Rectal smooth muscle tissue (tissue), 1 donor: ENCODE measurements around the gene TBX1.

Experiments used
- H3K27ac ChIP-seq: one replicate; pipeline ENCODE4 v1.7.0; 2013; ENCODE audit warnings: low read depth, low read length, inconsistent platforms
- H3K27me3 ChIP-seq: one replicate; pipeline ENCODE4 v1.7.0; 2013; ENCODE audit warnings: low read length; ENCODE audit not compliant: control insufficient read depth, insufficient read depth
- H3K36me3 ChIP-seq: one replicate; pipeline ENCODE4 v1.7.0; 2013; ENCODE audit warnings: low read length; ENCODE audit not compliant: control insufficient read depth, insufficient read depth
- H3K4me1 ChIP-seq: one replicate; pipeline ENCODE4 v1.7.0; 2013; ENCODE audit warnings: low read length; ENCODE audit not compliant: control insufficient read depth, insufficient read depth
- H3K4me3 ChIP-seq: one replicate; pipeline ENCODE4 v1.7.0; 2013; ENCODE audit warnings: low read length
- H3K9ac ChIP-seq: one replicate; pipeline ENCODE4 v1.7.0; 2013; ENCODE audit warnings: low read length

The TBX1 gene

DNA sequence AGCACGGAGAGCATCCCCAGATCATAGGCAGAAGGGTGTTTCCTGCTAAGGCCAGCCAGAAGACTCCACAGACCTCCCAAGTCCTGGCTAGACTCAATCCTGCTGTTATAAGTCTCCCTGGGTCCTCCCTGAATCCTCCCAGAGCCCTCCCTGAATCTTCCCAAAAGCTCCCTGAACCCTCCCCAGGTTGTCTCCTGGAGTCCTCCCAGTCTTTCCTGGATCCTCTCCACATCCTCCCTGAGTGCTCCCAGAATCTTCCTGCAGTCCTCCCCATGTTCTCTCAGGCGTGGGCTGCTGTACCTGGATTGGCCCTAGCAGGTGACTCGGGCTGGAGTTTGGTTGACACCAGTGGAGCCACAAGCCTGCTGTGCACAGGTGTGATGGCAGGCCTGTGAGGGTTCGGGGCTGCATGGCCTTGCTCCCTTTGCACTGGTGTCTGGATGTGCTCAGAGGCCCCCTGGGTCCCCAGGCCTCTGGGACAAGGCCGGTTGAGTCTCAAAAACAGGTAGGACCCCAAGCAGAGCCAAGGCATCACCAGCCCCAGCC is 25.7 kb upstream of the TBX1 start:
- H3K36me3 ChIP-seq, result no peaks in the 10 kb centered on the region
- no peak overlapping the region for H3K4me3 ChIP-seq
- no peak overlapping the region for H3K27ac ChIP-seq
- no peaks in the 10 kb centered on the region for H3K4me1 ChIP-seq
- no peak overlapping the region for H3K9ac ChIP-seq
- no peaks in the 10 kb centered on the region for H3K27me3 ChIP-seq

DNA sequence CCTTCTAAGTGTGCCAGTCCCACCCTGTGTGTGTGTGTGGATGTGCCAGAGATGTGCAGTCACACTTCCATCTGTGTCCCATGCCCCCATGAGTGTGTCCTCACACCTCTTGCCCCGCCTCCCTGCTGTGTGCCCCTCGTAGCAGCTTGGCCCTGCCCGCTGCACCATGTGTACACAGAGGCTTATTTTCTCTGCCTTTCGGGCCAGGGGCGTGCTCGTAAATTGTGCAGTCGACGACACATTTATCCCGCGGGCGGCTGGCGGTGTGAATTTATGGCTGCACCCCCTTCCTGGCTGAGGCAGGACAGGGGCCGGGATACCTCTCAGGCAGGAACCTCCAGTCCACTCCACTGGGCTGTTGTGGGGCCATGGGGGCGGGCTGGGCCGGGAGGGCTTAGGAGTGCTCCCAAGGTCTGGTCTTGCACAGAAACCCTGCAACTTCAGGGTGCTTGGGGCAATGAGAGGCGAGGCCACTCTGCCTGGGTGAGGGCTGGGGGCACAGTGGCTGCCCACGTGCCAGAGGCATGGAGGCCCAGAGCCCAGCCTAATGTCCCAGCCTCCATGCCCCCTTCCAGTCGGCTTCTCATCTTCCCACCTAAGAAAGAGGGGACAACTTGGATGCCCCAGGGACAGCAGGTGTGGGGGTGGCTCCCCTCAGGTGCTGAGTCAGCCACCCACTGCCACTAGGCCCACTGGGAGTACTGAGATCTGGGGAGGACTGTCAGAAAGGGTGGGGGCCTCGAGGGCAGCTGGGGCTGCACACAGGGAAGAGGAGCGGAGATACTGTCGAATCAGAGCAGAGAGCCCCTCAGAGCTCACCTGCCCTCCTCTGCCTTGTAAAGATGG is 24.7 kb upstream of the TBX1 start:
- H3K36me3 ChIP-seq, result no peaks in the 10 kb centered on the region
- no peak overlapping the region for H3K27ac ChIP-seq
- no peak overlapping the region for H3K9ac ChIP-seq
- no peak overlapping the region for H3K4me3 ChIP-seq
- H3K27me3 ChIP-seq, result no peaks in the 10 kb centered on the region
- H3K4me1 ChIP-seq, result no peaks in the 10 kb centered on the region

DNA sequence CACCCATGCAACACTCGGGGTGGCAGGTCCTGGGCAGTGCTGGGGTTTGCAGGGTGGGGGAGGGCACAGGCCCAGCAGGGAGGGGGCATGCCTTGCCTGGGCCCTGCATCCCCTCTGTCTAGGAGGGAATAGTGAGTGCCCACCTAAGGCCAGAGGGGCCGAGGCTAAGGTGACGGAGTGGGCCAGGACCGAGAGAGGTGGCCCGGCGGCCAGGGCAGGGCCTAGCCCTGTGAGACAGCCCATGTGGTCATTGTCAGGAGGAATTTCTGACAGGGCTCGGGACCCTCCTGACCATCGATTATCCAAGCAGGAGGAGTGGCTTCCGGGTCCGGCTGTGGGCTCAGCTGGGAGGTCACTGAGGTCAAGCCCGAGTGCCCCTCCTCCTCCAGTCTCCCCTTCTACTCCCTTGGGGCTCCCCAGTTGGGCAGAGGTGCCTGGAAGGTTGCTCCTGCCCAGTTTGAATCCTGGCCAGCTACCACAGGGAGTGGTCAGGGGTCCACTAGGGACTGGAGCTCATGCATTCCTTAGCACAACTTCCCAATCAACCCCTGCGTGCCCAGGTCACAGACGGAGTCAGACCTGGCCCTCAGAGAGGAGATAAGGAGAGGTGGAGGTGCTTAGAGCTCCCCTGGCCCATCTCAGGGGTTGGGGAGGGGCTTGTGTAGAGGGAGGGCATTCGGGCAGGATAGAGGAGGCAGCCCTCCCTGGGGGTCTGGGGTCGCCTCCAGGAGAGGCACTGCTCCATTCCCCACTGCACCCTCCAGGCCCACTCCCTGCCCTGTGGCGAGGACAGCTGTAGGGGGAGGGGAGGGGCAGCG is 22.5 kb upstream of the TBX1 start:
- Histone ChIP-seq H3K4me3 (no peak overlapping the region), H3K27ac (no peak overlapping the region), H3K27me3 (no peaks in the 10 kb centered on the region), H3K36me3 (no peaks in the 10 kb centered on the region), H3K9ac (no peak overlapping the region), H3K4me1 (no peaks in the 10 kb centered on the region)

DNA sequence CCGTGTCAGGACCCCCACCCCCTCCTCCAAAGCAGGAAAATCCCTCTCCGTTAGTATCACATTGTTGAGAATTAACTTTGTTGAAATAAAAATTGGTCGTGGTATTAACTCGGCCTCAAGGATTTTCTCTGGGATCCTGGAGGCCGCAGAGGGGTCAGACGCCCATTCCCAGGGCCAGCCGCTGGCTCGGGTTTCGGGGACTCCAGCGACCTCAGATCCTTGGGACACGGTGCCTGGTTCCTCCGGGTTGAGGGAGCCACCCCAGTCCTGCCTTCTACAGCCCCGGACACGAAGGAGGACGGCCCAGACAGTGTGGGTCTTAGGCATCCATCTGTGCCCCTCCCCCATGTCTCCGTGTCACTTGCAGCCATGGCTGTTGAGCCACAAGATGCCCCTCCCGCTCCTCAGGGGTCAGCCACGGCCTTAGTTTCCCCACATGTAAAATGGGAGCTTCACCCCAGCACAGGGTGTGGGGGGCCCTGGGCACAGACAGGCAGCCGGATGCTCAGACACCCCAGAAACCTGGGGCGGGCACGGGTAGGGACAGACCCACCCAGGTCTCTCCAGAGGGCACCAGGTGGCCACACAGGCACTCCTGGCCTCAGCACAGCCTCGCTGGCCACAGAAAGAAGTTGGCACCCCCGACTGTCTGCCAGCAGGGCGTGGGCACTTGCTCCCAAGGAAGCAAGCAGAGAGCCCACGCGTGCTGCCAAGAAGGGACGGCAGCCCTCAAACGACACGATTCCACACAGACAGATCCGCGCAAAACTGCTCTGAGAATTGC is 21.7 kb upstream of the TBX1 start:
- no peaks in the 10 kb centered on the region for H3K36me3 ChIP-seq
- H3K27me3 ChIP-seq, result no peaks in the 10 kb centered on the region
- no peak overlapping the region for H3K27ac ChIP-seq
- H3K4me1 ChIP-seq, result no peaks in the 10 kb centered on the region
- H3K4me3 ChIP-seq, result no peak overlapping the region
- no peak overlapping the region for H3K9ac ChIP-seq

DNA sequence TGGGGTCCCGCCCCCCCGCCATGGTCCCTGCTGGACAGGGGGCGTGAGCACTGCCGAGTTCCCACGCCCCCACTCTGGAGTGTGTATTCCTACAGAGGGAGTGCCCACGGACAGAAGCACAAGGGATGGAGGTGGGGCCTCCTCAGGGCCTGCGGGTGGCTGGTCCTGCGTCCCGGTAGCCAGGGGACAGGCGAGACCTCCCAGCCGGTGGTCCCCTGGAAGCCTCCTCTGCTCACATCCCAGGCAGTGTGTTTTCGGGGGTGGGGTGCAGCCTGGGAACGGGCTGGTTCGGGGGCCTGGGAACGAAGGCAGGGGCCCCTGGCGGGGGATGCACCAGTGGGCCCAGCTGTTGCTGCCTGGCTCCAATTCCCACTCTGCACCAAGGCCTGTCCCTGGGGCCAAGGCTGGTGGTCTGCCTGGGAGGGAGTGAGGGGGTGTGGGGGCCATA is 21.1 kb upstream of the TBX1 start:
- Histone ChIP-seq H3K9ac (no peak overlapping the region), H3K27me3 (no peaks in the 10 kb centered on the region), H3K4me3 (no peak overlapping the region), H3K36me3 (no peaks in the 10 kb centered on the region), H3K4me1 (no peaks in the 10 kb centered on the region), H3K27ac (no peak overlapping the region)

DNA sequence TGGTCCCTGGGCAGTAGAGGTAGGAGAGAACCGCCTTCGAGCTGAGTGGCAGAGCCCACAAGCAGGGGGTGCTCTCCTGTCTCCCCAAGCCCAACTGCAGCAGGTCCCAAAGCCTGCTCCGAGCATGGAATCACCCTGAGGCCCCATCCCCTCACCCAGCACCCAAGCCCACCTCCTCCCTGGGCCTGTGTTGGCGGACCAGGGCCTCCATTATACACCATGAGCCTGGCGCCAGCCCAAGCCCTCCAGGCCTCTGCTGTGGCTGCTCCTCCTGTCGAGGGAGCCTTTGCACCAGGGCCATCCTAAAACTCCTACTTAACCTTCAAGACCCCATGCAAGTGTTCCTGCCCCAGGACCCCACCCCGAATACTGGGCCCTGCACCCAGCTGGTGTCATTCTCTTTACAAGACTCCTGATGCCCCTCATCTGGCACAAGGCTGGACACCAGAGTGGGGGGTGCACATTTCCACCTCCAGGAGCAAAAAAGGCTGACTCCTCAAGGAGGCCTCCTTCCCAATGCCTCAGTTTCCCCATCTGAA is 20.6 kb upstream of the TBX1 start:
- Histone ChIP-seq H3K4me1 (no peaks in the 10 kb centered on the region), H3K27me3 (no peaks in the 10 kb centered on the region), H3K36me3 (no peaks in the 10 kb centered on the region), H3K27ac (no peak overlapping the region), H3K9ac (no peak overlapping the region), H3K4me3 (no peak overlapping the region)

DNA sequence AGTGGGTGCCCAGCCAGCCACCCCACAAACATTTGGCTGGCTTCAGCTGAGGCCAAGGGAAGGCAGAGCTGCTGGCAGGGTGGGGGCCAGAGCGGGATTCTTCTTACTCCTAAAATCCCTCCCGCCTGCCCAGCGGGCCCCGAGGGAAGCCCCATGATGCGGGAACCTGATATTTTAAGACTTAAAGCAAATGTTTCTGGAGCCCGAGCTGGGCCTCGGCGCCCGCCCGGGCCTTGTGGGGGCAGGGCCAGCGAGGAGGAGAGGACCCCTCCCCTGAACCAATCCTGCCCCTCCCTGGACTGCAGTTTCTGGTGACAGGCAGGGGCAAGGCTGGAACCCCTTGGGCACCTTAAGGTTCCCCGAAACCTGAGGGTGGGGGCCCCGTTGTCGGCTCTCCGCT is 20.0 kb upstream of the TBX1 start:
- no peak overlapping the region for H3K4me3 ChIP-seq
- H3K4me1 ChIP-seq, result no peaks in the 10 kb centered on the region
- no peaks in the 10 kb centered on the region for H3K27me3 ChIP-seq
- H3K27ac ChIP-seq, result no peak overlapping the region
- no peaks in the 10 kb centered on the region for H3K36me3 ChIP-seq
- no peak overlapping the region for H3K9ac ChIP-seq

DNA sequence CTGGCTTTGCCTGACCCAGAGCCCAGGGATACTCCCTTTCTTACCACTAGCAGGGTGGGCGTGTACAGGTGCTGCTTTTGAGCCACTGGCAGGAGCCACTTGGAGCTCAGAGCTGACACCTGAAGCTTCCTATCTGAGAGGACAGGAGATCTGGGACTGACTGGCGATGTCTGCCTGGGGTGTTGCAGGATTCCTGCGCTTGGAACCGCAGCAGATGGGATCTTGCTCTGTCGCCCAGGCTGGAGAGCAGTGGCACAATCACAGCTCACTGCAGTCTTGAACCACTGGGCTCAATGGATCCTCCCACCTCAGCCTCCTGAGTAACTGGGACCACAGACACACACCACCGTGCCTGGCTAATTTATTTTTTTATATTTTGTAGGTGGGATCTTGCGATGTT is 19.5 kb upstream of the TBX1 start:
- H3K27me3 ChIP-seq, result no peaks in the 10 kb centered on the region
- H3K27ac ChIP-seq, result no peak overlapping the region
- H3K4me3 ChIP-seq, result no peak overlapping the region
- H3K9ac ChIP-seq, result no peak overlapping the region
- H3K36me3 ChIP-seq, result no peaks in the 10 kb centered on the region
- H3K4me1 ChIP-seq, result no peaks in the 10 kb centered on the region

DNA sequence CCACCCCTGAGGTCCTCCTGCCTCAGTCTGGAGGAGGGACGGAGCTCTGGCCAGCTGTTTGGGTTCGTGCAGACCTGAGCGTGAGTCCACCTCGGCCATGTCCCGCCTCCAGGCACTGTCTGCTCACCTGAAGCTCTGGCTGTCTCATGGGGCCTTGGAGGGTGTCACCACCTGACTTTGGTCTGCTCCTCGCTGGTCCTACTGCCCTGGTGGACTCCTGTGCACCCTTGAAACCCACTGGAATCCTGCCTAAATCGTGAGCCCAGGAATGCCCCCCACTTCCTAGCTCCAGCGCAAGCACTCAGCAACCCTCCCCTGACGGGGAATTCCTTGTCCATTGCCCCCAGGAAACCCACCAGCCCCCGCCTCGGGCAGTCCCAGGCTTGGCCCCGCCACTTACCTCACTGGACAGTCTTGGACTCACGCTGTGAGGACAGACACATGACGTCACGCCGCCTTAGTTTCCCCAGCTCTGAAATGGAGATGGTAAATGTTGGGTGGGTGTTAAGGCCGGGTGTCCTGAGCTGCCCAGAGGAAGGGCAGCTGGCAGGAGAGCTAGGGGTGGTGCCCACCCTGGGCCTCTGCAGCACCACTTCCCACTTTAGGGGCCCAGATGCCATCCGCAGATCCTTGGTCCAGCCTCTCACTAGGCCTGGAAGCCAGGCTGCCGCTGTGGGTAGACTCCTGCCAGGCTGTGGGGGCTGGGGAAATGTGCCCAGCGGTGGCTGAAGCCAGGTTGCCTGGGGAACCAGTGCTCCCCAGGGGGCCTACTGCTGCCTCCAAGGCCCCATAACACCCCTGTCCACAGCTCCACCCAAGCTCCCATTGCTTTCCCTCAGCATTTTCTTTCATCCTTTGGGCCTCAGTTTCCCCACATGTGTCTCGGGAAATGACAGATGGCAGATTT is 18.2 kb upstream of the TBX1 start:
- Histone ChIP-seq H3K4me3 (no peak overlapping the region), H3K4me1 (no peaks in the 10 kb centered on the region), H3K9ac (no peak overlapping the region), H3K27me3 (no peaks in the 10 kb centered on the region), H3K36me3 (no peaks in the 10 kb centered on the region), H3K27ac (no peak overlapping the region)

DNA sequence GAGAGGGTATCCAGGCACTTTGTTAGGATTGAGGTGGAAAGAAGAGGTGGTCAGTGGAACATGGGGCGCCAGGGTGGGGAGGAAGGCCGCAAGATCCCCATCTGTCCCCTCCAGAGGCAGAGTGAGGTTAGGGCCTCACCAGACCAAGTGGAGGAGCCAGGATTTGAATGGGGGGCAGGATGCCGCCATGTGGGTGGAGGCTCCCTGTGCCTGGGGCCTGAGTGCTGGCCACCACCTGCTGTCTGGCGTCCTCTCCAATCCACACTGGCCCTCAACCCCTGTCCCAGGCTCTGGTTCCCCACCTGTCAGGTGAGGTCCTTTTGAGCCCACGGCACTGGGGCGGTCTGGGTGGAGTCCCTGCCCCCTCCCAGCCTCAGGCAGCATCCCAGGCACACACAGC is 17.5 kb upstream of the TBX1 start:
- Histone ChIP-seq H3K36me3 (no peaks in the 10 kb centered on the region), H3K4me1 (no peaks in the 10 kb centered on the region), H3K9ac (no peak overlapping the region), H3K27ac (no peak overlapping the region), H3K27me3 (no peaks in the 10 kb centered on the region), H3K4me3 (no peak overlapping the region)

DNA sequence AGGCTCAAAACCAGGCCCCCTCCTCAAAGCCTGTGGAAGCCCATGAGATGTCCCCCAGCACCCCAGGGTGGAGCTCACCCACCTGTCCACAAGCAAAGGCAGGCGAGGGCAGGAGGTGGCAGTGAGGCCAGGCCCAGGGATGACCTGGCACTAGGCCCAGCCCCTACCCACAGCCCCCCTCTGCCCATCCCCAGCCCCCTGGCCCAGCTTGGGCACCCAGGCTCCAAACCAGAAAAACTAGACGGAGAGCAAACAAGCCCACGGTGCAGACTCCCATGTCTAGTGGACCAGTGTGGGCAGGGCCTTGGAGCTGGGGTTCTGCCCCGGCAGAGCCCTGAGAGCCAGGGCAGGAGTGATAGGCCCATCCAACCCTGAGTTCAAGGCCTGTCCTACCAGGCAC is 16.9 kb upstream of the TBX1 start:
- Histone ChIP-seq H3K4me1 (no peaks in the 10 kb centered on the region), H3K4me3 (no peak overlapping the region), H3K27me3 (no peaks in the 10 kb centered on the region), H3K9ac (no peak overlapping the region), H3K27ac (no peak overlapping the region), H3K36me3 (no peaks in the 10 kb centered on the region)
